ENCODE measurements around the gene PKHD1. TPM values are rescaled to one million over a fixed set of nuclear protein-coding genes. Genes with fewer than 3 reads are reported as not detected.

Gene PKHD1
- total RNA-seq, 1 experiment from 2014 or later = not detected

- no peak for DNase-seq (ENCODE audit: unreplicated experiment)
- Mint-ChIP-seq H3K27ac (ENCODE audit: low read depth, unreplicated experiment) (no peak overlapping the region), H3K27me3 (ENCODE audit: insufficient read depth, unreplicated experiment) (no peaks in the 10 kb centered on the region), H3K9me3 (ENCODE audit: unreplicated experiment) (peaks cover 5% of the 10 kb centered on the region), H3K36me3 (ENCODE audit: insufficient read depth, unreplicated experiment) (no peaks in the 10 kb centered on the region), H3K4me3 (ENCODE audit: unreplicated experiment) (no peak overlapping the region), H3K4me1 (ENCODE audit: insufficient read depth, unreplicated experiment) (no peaks in the 10 kb centered on the region)
- POLR2A ChIA-PET = no interaction called here
- intact Hi-C loops (cut with micrococcal nuclease) = no loop called here
- no peak for TF ChIP-seq CTCF (IDR thresholded peaks at IDR 0.05; ENCODE audit: unreplicated experiment)
- no TSS peak for BruUV-seq (replicated peaks)
- CTCF ChIA-PET = interaction anchor here (1.3 kb wide), 1 partner anchor 22 kb away, joined by 3 read pairs; no protein-coding TSS in a partner anchor
Measured at GRCh38 chr6:51594981-51595380, 492.4 kb downstream of the PKHD1 start.

- H3K36me3 Mint-ChIP-seq (ENCODE audit: insufficient read depth, unreplicated experiment) = no peaks in the 10 kb centered on the region
- no peaks in the 10 kb centered on the region for H3K27me3 Mint-ChIP-seq (ENCODE audit: insufficient read depth, unreplicated experiment)
- peaks cover 13% of the 10 kb centered on the region for H3K9me3 Mint-ChIP-seq (ENCODE audit: unreplicated experiment)
- no TSS peak for BruUV-seq (replicated peaks)
- H3K4me3 Mint-ChIP-seq (ENCODE audit: unreplicated experiment) = no peak overlapping the region
- no peak for TF ChIP-seq CTCF (IDR thresholded peaks at IDR 0.05; ENCODE audit: unreplicated experiment)
- ChIA-PET CTCF (no interaction called here), POLR2A (no interaction called here)
- DNase-seq (ENCODE audit: unreplicated experiment) = no peak
- no peaks in the 10 kb centered on the region for H3K4me1 Mint-ChIP-seq (ENCODE audit: insufficient read depth, unreplicated experiment)
- intact Hi-C loops (cut with micrococcal nuclease) = no loop called here
- no peak overlapping the region for H3K27ac Mint-ChIP-seq (ENCODE audit: low read depth, unreplicated experiment)
Measured at GRCh38 chr6:51585264-51585663, 502.1 kb downstream of the PKHD1 start.

GRCh38 chr6:51584163-51584562 is 503.2 kb downstream of the PKHD1 start:
- Mint-ChIP-seq H3K27ac (ENCODE audit: low read depth, unreplicated experiment) (no peak overlapping the region), H3K4me1 (ENCODE audit: insufficient read depth, unreplicated experiment) (no peaks in the 10 kb centered on the region), H3K4me3 (ENCODE audit: unreplicated experiment) (no peak overlapping the region), H3K36me3 (ENCODE audit: insufficient read depth, unreplicated experiment) (no peaks in the 10 kb centered on the region), H3K27me3 (ENCODE audit: insufficient read depth, unreplicated experiment) (no peaks in the 10 kb centered on the region), H3K9me3 (ENCODE audit: unreplicated experiment) (peaks cover 13% of the 10 kb centered on the region)
- ChIA-PET CTCF (interaction anchor here (1.0 kb wide), 1 partner anchor 272 kb away, joined by 3 read pairs; no protein-coding TSS in a partner anchor), POLR2A (no interaction called here)
- no TSS peak for BruUV-seq (replicated peaks)
- intact Hi-C loops (cut with micrococcal nuclease) = no loop called here
- DNase-seq (ENCODE audit: unreplicated experiment) = no peak
- TF ChIP-seq CTCF (IDR thresholded peaks at IDR 0.05; ENCODE audit: unreplicated experiment) = no peak

- intact Hi-C loops (cut with micrococcal nuclease) = no loop called here
- no TSS peak for BruUV-seq (replicated peaks)
- ChIA-PET POLR2A (no interaction called here), CTCF (interaction anchor here (0.7 kb wide), 1 partner anchor 25 kb away, joined by 3 read pairs; no protein-coding TSS in a partner anchor)
- no peak overlapping the region for H3K27ac Mint-ChIP-seq (ENCODE audit: low read depth, unreplicated experiment)
- no peak for DNase-seq (ENCODE audit: unreplicated experiment)
- no peak for TF ChIP-seq CTCF (IDR thresholded peaks at IDR 0.05; ENCODE audit: unreplicated experiment)
- no peaks in the 10 kb centered on the region for H3K36me3 Mint-ChIP-seq (ENCODE audit: insufficient read depth, unreplicated experiment)
- no peaks in the 10 kb centered on the region for H3K27me3 Mint-ChIP-seq (ENCODE audit: insufficient read depth, unreplicated experiment)
- no peaks in the 10 kb centered on the region for H3K4me1 Mint-ChIP-seq (ENCODE audit: insufficient read depth, unreplicated experiment)
- no peak overlapping the region for H3K4me3 Mint-ChIP-seq (ENCODE audit: unreplicated experiment)
- no peaks in the 10 kb centered on the region for H3K9me3 Mint-ChIP-seq (ENCODE audit: unreplicated experiment)
Measured at GRCh38 chr6:51578994-51579393, 508.4 kb downstream of the PKHD1 start.

Data from MCF 10A (cell line).